ENCODE data around the gene TRMT1. TPM values are rescaled to one million over a fixed set of nuclear protein-coding genes. Genes with fewer than 3 reads are reported as not detected.

Gene TRMT1
- total and polyA plus RNA-seq, 7 donors = 31.6 to 87.1 (median 42.3) TPM

DNA sequence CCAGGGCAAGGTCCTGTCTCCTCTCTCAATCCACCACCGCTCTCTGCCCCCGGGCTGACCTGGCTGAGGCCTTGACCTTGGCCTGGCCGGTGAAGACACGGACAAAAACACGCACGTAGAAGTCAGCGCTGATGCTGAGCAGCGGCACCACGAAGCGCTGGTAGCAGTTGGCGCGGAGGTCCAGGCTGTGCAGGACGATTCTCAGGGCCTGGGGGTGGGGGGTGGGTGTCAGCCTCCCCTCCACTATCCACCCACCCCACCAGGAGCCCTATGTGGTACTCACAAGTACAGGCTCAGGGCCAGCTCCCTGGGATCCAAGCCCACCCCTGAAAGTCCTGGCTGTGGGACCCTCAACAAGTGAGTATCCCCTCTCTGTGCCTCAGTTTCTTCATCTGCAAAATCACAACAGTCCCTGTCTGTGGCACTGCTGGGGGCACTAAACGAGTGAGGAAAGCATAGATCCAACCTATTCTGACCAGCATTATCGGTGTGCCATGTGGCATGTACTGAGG, 6.4 kb downstream of the TRMT1 start:
- intact Hi-C loops (cut with DNase I) = no loop called here
- 88 to 95% (median 94%) methylated on average over 15 of the region's 15 CpGs for WGBS, 3 donors
- peaks cover 3 to 83% of the 10 kb centered on the region in 2 donors for H3K36me3 ChIP-seq (ENCODE audit: insufficient read depth in 1 of 2, low read depth in 1 of 2)

DNA sequence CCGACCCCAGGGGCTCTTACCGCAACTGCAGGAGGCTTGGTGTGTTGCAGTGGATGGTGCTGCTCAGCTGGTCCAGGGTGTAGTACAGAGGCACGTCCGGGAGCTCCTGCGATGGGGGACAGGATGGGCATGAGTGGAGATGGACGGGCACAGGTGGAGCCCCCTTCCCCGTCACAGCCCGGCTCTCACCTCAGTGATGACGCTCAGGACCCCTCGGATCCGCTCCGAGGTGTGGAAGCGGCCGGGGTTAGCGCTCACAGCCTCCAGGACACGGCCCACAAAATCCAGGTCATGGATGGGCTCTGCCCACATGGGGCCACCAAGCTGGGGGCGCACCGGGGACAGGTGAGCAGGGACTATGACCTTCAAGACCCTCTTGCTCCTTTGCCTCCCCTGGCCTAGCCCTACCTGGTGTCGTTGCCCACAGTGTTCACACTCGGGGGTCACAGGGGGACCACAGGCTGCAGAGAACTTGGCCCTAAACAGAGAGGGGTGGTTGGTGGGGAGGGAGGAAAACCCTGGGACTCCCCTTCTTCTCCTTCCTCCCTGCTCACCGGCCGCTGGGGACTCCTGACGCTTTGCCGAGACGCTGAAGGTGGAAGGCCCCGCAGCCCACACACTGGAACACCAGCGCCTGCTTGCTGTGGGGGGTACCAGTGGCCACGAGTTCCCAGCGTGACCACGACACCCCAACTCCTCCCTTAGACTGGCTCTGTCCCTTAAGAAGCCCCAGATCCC, 7.0 kb downstream of the TRMT1 start:
- Histone ChIP-seq H3K4me1 (peaks cover 2% of the 10 kb centered on the region), H3K9me3 (no peaks in the 10 kb centered on the region), H3K36me3 (ENCODE audit: insufficient read depth in 1 of 2, low read depth in 1 of 2) (peaks cover 3 to 77% of the 10 kb centered on the region in 2 donors), H3K27me3 (ENCODE audit: insufficient read depth in 3 of 3, low read length in 2 of 3) (no peaks in the 10 kb centered on the region), H3K4me3 (no peak overlapping the region), H3K27ac (no peak overlapping the region)
- ATAC-seq (peak in 1 of 4 donors; percentile 9), DNase-seq (no peak)
- intact Hi-C loops (cut with DNase I) = no loop called here
- 89 to 95% (median 91%) methylated on average over 27 to 30 of the region's 30 CpGs for WGBS, 3 donors
- TF ChIP-seq CTCF (IDR thresholded peaks at IDR 0.05) = no peak

More for the DNA sequence above, 6.4 kb downstream of the TRMT1 start:
- no peak overlapping the region for H3K27ac ChIP-seq
- H3K9me3 ChIP-seq = no peaks in the 10 kb centered on the region
- H3K27me3 ChIP-seq (ENCODE audit: insufficient read depth in 3 of 3, low read length in 2 of 3) = no peaks in the 10 kb centered on the region
- no peak for TF ChIP-seq CTCF (IDR thresholded peaks at IDR 0.05)
- peaks cover 8% of the 10 kb centered on the region for H3K4me1 ChIP-seq
- ATAC-seq (no peak), DNase-seq (no peak)
- H3K4me3 ChIP-seq = no peak overlapping the region

GRCh38 chr19:13104848-13105711, 11.5 kb downstream of the TRMT1 start:
- Histone ChIP-seq H3K9me3 (no peaks in the 10 kb centered on the region), H3K27me3 (ENCODE audit: insufficient read depth in 3 of 3, low read length in 2 of 3) (no peaks in the 10 kb centered on the region), H3K36me3 (ENCODE audit: insufficient read depth in 1 of 2, low read depth in 1 of 2) (peaks cover 0 to 44% of the 10 kb centered on the region in 2 donors), H3K4me3 (peak overlapping the region; percentile 39), H3K4me1 (no peaks in the 10 kb centered on the region), H3K27ac (peak overlapping the region; percentile 50)
- intact Hi-C loops (cut with DNase I) = no loop called here
- DNase-seq (no peak), ATAC-seq (peak in 1 of 4 donors; percentile 1)
- TF ChIP-seq CTCF (IDR thresholded peaks at IDR 0.05) = no peak
- 69 to 78% (median 71%) methylated on average over 29 of the region's 29 CpGs for WGBS, 3 donors

- peak overlapping the region; percentile 50 for H3K27ac ChIP-seq
- peak; percentile 73 to 86 for DNase-seq
- no peaks in the 10 kb centered on the region for H3K9me3 ChIP-seq
- 31 to 43% (median 36%) methylated on average over 32 to 33 of the region's 33 CpGs for WGBS, 3 donors
- H3K27me3 ChIP-seq (ENCODE audit: insufficient read depth in 3 of 3, low read length in 2 of 3) = no peaks in the 10 kb centered on the region
- ATAC-seq = peak; percentile 15 to 41 (median 22)
- peaks cover 0 to 37% of the 10 kb centered on the region in 2 donors for H3K36me3 ChIP-seq (ENCODE audit: insufficient read depth in 1 of 2, low read depth in 1 of 2)
- H3K4me3 ChIP-seq = peak overlapping the region; percentile 39
- peak; percentile 54 for TF ChIP-seq CTCF (IDR thresholded peaks at IDR 0.05)
- H3K4me1 ChIP-seq = no peaks in the 10 kb centered on the region
- intact Hi-C loops (cut with DNase I) = no loop called here
These were observed 12.1 kb downstream of the TRMT1 start for GRCh38 chr19:13104360-13104847.
